Femur (tissue), 1 donor: ENCODE data around the gene TMEM51.

ENCODE experiments used
- DNase-seq: peaks from one replicate; pipeline ENCODE4 v3.0.0-alpha.2; 2017

Gene TMEM51

GRCh38 chr1:15222653-15223303 lies 69.2 kb downstream of the TMEM51 start:
- DNase-seq, result no peak

GRCh38 chr1:15224259-15224869 lies 70.8 kb downstream of the TMEM51 start:
- DNase-seq, result no peak

GRCh38 chr1:15224974-15225373 lies 71.4 kb downstream of the TMEM51 start:
- no peak for DNase-seq

GRCh38 chr1:15225461-15225860 lies 71.9 kb downstream of the TMEM51 start:
- no peak for DNase-seq

GRCh38 chr1:15226388-15227255 lies 73.1 kb downstream of the TMEM51 start:
- no peak for DNase-seq

- no peak for DNase-seq
Measured at GRCh38 chr1:15229707-15230131, 76.2 kb downstream of the TMEM51 start.

- DNase-seq, result no peak
Measured at GRCh38 chr1:15231714-15232201, 78.2 kb downstream of the TMEM51 start.

- no peak for DNase-seq
Measured at GRCh38 chr1:15233689-15234088, 80.1 kb downstream of the TMEM51 start.

- no peak for DNase-seq
Measured at GRCh38 chr1:15236321-15236721, 82.8 kb downstream of the TMEM51 start.

- DNase-seq, result no peak
Measured at GRCh38 chr1:15236746-15237145, 83.2 kb downstream of the TMEM51 start.

- DNase-seq, result no peak
Measured at GRCh38 chr1:15238789-15239188, 85.2 kb downstream of the TMEM51 start.

- no peak for DNase-seq
Measured at GRCh38 chr1:15242766-15243165, 89.2 kb downstream of the TMEM51 start.

- DNase-seq, result no peak
Measured at GRCh38 chr1:15243275-15244043, 89.9 kb downstream of the TMEM51 start.

GRCh38 chr1:15244813-15245212 lies 91.3 kb downstream of the TMEM51 start:
- DNase-seq, result no peak

GRCh38 chr1:15245593-15246360 lies 92.2 kb downstream of the TMEM51 start:
- DNase-seq, result no peak

- peak; percentile 77 for DNase-seq
Measured at GRCh38 chr1:15246960-15247614, 93.5 kb downstream of the TMEM51 start, which contains the start of gene FHAD1. FHAD1 (plus strand) TSS chr1:15247223; CDS start chr1:15251785, 4,562 bp downstream.

GRCh38 chr1:15248216-15248615 lies 94.7 kb downstream of the TMEM51 start:
- no peak for DNase-seq

GRCh38 chr1:15249081-15249480 lies 95.5 kb downstream of the TMEM51 start:
- peak; percentile 34 for DNase-seq

- peak; percentile 37 for DNase-seq
Measured at GRCh38 chr1:15251857-15252835, 98.6 kb downstream of the TMEM51 start.

- no peak for DNase-seq
Measured at GRCh38 chr1:15254559-15254958, 101.0 kb downstream of the TMEM51 start.
